ENCODE measurements around the gene EDEM2.
"Not testable (repeated sequence)": the region's sequence is repeated elsewhere in the genome, so short reads cannot be mapped to it uniquely, and the experiment has no call there.

EDEM2 gene

GRCh38 chr20:35125753-35126152, 21.4 kb downstream of the EDEM2 start:
- no peak for DNase-seq

GRCh38 chr20:35122756-35123405, 24.3 kb downstream of the EDEM2 start:
- DNase-seq, result no peak

- no peak for DNase-seq
Observed at GRCh38 chr20:35121186-35121585, 25.9 kb downstream of the EDEM2 start.

DNA sequence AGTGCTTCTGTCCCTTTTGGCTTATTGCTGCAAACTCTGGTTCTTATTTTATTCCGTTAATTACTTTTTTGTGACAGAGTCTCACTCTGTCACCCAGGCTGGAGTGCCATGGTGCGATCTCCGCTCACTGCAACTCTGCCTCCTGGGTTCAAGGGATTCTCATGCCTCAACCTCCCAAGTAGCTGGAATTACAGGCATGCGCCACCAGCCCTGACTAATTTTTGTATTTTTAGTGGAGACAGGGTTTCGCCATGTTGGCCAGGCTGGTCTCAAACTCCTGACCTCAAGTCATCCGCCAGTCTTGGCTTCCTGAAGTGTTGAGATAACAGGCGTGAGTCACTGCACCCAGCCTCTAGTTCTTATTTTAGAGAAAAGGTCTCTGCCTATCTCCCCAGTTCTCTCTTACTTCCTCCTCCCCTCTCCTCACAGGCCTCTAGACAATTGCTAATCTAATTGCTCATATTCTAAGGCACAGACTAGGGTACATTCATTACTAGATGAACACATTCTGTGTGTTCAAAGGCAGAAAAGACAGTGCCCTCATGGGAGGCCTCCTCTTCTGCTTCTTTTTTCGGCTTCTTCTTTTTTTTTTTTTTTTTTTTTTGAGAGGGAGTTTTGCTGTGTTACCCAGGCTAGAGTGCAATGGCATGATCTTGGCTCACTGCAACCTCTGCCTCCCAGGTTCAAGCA, 27.0 kb downstream of the EDEM2 start:
- no peak for DNase-seq

DNA sequence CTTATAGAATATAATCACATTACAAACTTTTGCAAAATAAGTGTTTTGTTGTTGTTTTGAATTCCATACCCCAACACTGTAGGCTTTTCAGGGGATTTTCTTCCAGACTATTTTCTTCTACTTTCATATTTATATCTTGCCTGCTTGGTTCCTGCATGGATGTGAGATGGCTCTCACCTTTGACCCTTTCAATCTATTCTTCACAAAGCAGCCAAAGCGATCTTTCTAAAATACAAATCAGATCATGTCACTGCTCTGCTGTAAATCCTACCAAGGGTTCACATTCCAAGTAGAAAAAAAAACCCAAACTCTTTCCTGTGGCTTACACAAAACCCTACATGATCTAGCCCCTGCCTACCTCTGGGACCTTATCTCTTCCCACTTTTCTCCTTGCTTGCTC, 29.5 kb downstream of the EDEM2 start:
- no peak for DNase-seq

- no peak for DNase-seq
Observed at GRCh38 chr20:35117196-35117595, 29.9 kb downstream of the EDEM2 start.

DNA sequence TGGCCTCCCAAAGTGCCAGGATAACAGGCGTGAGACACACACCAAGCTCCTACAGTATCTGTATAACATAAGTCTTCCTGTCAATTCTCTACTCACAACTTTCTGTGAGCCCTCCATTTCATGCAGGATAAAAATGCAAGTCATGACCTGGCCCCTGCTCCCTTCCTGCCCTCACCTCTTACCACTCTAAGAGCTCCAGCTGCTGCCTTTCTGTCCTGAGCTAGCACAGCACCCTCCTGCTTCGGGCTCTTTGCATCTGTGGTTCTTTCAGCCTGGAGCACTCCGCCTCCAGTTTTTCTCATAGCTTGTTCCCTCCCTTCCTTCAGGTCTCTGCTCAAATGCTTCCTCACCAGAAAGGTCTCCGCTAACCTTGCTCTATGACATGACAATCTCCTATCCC, 30.9 kb downstream of the EDEM2 start:
- no peak for DNase-seq

DNA sequence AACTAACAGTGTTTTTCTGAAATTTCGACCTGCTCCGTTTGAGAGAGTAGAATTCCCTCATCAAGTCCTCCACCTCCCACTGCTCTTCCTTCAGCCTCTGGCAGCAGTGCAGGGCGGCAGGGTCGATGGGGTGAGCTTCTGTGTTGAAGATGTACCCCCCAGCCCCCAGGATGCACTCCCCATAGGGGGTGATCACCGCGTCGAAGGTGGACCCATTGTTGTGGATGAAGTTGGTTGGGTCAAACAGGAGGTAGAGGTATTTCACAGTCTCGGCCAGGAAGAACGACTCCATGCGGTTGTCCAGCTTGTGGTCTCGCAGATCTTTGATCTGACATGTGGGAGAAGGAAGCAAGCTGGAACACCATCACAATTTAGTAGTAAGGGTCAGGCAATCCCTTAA, 31.5 kb downstream of the EDEM2 start:
- no peak for DNase-seq

DNA sequence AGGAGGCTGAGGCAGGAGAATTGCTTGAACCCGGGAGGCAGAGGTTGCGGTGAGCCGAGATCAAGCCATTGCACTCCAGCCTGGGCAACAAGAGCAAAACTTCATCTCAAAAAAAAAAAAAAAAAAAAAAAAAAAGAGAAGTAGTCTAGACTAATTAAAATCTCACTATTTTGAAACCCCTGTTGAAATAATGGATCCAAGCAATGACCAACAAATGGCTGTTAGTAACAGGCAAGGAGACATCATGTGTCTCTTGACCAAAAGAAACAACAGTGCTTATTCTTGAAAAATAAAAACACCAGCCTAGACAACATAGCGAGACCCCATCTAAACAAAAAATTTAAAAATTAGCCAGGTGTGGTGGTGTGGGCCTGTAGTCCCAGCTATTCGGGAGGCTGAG, 34.9 kb downstream of the EDEM2 start:
- not testable (repeated sequence) for DNase-seq

DNA sequence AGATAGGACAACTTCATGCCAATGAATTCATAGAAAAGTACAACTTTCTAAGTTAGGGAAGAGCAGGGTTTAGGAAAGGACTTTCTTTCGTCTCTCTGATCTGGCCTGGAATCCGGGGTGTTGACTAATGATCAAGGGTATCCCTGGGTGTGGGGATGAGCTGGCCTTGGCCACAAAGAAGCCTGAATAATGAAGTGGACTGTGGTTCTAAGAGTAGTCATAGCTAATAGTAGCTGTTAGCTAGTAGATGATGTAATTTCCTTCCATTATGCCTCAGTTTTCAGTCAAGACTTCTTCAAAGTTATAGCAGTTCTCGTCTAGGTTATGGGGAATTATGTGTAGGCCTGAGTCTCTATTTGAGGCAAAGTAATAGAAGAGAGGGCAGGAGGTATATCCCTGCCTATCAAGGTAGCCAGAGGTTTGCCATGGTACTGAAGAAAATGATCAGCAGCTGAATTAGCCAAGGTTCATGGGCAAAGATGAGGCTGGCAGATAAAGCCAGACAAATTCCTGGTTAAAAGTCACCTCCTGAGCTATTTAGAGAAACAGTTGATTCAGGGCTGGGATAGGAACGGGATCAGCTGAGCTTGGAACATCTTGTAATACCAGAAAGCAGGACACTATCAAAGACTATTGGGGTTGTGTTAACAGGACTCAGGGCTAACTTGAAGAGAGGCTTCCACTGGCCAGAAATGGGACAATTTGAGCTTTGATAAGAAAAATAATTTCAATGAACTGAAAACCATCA, 35.8 kb downstream of the EDEM2 start:
- DNase-seq, result no peak

DNA sequence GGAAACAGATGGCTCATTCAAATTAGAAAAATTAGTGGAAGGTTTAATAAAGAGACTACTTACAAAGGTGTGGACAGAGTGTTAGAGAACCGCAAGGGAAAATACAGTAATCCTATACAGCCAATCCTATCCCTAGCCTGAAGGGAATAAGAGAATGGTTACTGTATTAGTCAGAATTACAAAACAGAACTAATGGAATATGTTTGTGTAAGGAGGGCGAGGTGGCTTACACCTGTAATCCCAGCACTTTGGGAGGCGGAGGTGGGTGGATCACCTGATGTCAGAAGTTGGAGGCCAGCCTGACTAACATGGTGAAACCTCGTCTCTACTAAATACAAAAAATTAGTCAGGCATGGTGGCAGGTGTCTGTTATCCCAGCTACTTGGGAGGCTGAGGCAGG, 38.2 kb downstream of the EDEM2 start:
- DNase-seq, result no peak

GRCh38 chr20:35106827-35107380, 40.2 kb downstream of the EDEM2 start:
- no peak for DNase-seq

- DNase-seq, result no peak
Observed at GRCh38 chr20:35104685-35105295, 42.3 kb downstream of the EDEM2 start.

DNA sequence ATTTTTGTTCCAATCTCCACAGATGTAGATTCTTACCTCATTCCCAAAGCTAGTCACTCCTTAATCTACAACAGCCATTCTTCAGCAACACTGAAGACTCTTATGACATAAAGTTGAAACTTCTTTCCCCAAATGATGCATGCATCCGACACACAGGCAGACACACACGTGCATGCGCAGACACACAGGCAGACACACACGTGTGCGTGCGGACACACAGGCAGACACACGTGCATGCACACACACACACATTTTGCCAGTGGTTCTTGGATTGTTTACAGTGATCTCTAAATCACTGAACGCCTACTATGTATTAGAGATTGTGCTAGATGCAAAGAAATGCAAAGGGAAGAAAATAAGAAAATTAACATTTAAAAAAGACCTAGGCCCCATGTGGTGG, 45.5 kb downstream of the EDEM2 start:
- no peak for DNase-seq

DNA sequence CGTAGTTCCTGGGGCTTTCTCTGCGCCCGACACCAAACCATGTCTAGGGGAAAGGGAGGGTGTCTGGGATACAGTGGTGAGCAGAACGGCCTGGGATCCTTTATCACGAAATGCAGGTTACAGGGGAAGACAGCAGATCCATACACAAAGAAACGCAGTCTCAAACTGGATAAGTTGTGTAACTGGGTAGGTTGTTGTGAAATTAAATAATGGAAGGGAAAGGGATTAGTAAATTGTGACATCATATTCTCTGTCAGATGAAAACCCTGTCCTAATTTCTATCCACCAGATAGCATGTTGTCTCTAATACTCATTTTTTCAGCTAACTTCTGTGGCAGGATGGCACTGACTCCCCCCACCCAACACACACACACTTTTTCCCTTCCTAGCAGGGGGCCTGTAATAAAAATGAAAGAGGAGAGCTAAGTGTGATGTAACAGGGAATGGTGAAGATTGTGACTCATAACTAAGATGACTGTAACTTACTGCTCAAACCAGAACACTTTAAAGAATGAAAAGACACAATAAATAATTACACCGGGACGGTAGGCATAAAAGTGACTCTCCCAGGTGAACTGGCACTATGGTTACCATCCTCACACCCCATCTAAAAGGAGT, 53.8 kb downstream of the EDEM2 start:
- no peak for DNase-seq

GRCh38 chr20:35092524-35093266, 54.4 kb downstream of the EDEM2 start, which contains the start of gene TRPC4AP:
Gene TRPC4AP (minus strand): TSS chr20:35092807. CDS start chr20:35092781, 26 bp downstream.
- peak; percentile 28 to 66 for DNase-seq

DNA sequence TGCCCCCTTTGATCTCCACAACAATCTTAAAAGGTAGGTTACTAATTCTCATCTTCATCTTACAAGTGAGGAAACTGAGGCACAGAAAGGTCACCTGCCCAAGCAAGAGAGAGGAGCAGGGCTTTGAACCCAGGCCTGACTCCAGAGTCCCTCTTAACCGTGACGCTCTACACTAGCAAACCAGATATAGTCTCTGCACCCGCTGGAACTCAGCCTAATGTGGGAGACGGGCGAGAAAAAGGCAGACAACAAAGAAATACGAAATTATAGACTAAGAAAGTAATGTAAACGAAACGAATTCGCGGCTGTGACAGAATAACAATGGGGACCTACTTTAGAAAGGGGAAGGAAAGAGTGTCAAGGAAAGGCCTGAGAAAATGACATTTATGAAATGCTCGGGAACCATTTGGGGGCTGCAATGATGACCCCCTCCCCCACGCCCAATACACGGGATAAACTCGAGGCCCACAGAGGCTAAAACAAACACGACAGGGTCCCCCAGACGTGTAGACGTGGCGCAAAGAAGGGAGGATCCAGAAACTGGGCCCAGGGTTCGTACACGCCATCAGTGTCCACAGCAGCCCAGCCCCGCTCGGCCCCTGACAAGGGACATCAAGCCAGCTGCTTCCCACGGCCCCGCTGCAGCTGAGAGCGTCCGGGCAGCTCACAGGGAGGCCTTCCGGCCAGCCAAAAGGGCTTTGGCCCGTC, 55.2 kb downstream of the EDEM2 start:
- DNase-seq, result no peak

DNA sequence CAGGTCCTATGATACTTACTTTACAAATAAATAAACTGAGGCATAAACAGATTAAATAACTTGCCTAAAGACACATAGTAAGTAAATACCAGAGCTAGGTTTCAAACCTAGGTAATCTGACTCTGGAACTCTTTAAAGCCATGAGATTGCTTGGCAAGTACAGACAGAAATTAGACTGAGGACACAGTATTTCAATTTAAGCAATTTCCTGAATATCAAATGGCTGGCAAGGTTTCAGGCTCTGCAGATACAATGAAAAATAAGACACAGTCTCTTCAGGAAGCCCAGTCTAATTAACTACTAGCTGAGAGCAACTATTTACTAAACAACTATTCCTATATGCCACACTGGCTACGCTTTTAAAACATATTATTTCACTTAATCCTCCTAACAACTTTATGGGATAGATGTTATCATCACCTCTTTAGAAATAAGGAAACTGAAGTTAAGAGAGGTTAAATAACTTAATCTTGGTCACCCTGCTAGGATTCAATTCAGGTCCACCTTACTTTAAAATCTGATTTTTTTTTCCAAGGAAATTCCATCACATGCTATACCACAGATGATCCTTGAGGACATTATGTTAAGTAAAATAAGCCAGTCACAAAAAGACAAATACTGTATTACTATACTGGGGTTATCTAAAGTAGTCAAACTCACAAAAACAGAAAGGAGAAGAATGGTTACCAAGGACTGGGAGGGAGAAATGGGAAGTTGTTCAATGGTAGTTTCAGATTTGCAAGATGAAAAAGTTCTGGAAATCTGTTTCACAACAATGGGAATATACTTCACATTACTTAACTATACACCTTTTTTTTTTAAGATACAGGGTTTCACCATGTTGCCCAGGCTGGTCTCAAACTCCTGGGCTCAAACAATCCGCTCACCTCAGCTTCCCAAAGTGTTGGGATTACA, 58.6 kb downstream of the EDEM2 start:
- no peak for DNase-seq

DNA sequence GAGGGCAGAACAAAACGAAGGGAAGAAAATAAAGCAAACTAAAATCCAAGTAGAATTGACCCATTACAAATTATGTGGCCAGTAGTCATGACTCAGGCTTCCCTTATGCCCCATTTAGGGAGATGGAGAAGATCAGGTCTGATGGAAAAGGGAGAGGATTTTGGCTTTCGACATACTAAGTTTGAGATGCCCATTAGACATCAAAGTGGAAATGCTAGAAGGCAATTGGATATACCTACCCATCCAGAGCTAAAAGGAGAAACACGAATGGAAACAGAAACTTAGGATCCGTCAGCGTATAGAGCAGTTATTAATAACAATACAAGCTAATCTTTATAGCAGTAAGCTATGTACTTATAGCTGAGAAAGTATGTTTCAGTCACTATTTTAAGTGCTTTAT, 59.3 kb downstream of the EDEM2 start:
- no peak for DNase-seq

DNA sequence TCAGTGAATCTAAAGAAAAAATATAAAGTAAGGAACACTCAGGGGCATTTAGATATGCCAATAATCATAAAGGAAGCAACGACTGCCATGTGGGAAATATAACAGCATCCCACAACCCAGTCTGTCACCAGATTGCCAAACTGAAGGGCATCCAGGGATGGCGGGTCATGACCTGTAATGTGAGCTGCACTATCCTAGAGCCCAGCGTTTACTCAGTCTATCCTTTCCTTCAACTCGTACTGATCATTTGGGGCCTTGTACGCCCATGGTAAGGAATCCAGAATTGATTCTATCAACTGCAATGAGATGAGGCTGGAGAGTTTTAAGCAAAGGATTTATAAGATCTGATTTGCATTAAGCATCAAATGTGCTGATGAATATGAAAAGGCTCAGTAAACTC, 59.8 kb downstream of the EDEM2 start:
- DNase-seq, result no peak

Data from cerebellar nuclear complex (tissue), 1 donor.